HEK293 (cell line): ENCODE data around the gene ECHDC1.

Experiments
- FEZF1 ChIP-seq: fragments of 450-650 bp; formaldehyde crosslinking; IDR thresholded peaks from 2 replicates; pipeline ENCODE4 v1.5.1; 2016; ENCODE audit warnings: missing biosample characterization, missing genetic modification characterization
- GLIS1 ChIP-seq: fragments of 450-650 bp; formaldehyde crosslinking; IDR thresholded peaks from 2 replicates; pipeline ENCODE4 v1.5.1; 2016; ENCODE audit warnings: missing biosample characterization, missing genetic modification characterization
- HOXA7 ChIP-seq: sonication (generic); formaldehyde crosslinking; IDR thresholded peaks from 2 replicates; pipeline ENCODE4 v1.8.1; 2022; ENCODE audit warnings: missing genetic modification reagents, borderline replicate concordance
- IKZF3 ChIP-seq: fragments of 450-650 bp; IDR thresholded peaks from 2 replicates; pipeline ENCODE4 v1.5.0; 2018; ENCODE audit warnings: missing biosample characterization, mild to moderate bottlenecking, missing genetic modification characterization, moderate library complexity
- INSM2 ChIP-seq: fragments of 450-650 bp; formaldehyde crosslinking; IDR thresholded peaks from 2 replicates; pipeline ENCODE4 v1.5.1; 2016; ENCODE audit warnings: missing biosample characterization, missing genetic modification characterization
- KLF10 ChIP-seq: fragments of 450-650 bp; IDR thresholded peaks from 2 replicates; pipeline ENCODE4 v1.5.1; 2018; ENCODE audit warnings: missing biosample characterization, mild to moderate bottlenecking, missing genetic modification characterization
- KLF17 ChIP-seq: fragments of 450-650 bp; formaldehyde crosslinking; IDR thresholded peaks from 2 replicates; pipeline ENCODE4 v1.5.1; 2016; ENCODE audit warnings: missing biosample characterization, missing genetic modification characterization
- OVOL3 ChIP-seq: fragments of 450-650 bp; formaldehyde crosslinking; IDR thresholded peaks from 2 replicates; pipeline ENCODE4 v1.5.1; 2016; ENCODE audit warnings: missing biosample characterization, missing genetic modification characterization
- PATZ1 ChIP-seq: fragments of 450-650 bp; formaldehyde crosslinking; IDR thresholded peaks from 2 replicates; pipeline ENCODE4 v1.5.1; 2016; ENCODE audit warnings: missing biosample characterization, missing genetic modification characterization
- SP3 ChIP-seq: fragments of 450-650 bp; formaldehyde crosslinking; IDR thresholded peaks from 2 replicates; pipeline ENCODE4 v1.5.1; 2016; ENCODE audit warnings: missing biosample characterization, missing genetic modification characterization
- YY1 ChIP-seq: fragments of 450-650 bp; formaldehyde crosslinking; IDR thresholded peaks from 2 replicates; pipeline ENCODE4 v1.5.1; 2018; ENCODE audit warnings: missing biosample characterization, missing genetic modification characterization
- ZBTB48 ChIP-seq: fragments of 450-650 bp; formaldehyde crosslinking; IDR thresholded peaks from 2 replicates; pipeline ENCODE4 v1.5.1; 2016; ENCODE audit warnings: missing biosample characterization, missing genetic modification characterization
- ZBTB6 ChIP-seq: fragments of 450-650 bp; formaldehyde crosslinking; IDR thresholded peaks from 2 replicates; pipeline ENCODE4 v1.5.1; 2017; ENCODE audit warnings: missing biosample characterization, missing genetic modification characterization
- ZBTB8A ChIP-seq: fragments of 450-650 bp; formaldehyde crosslinking; IDR thresholded peaks from 2 replicates; pipeline ENCODE4 v1.5.1; 2016; ENCODE audit warnings: missing biosample characterization, missing genetic modification characterization
- ZFP3 ChIP-seq: fragments of 450-650 bp; formaldehyde crosslinking; IDR thresholded peaks from 2 replicates; pipeline ENCODE4 v1.5.1; 2016; ENCODE audit warnings: low read depth, missing biosample characterization, missing genetic modification characterization
- ZNF121 ChIP-seq: fragments of 450-650 bp; formaldehyde crosslinking; IDR thresholded peaks from 2 replicates; pipeline ENCODE4 v1.5.1; 2016; ENCODE audit warnings: missing biosample characterization, missing genetic modification characterization
- ZNF133 ChIP-seq: fragments of 450-650 bp; formaldehyde crosslinking; IDR thresholded peaks from 2 replicates; pipeline ENCODE4 v1.5.1; 2016; ENCODE audit warnings: missing biosample characterization, missing genetic modification characterization
- ZNF19 ChIP-seq: fragments of 450-650 bp; formaldehyde crosslinking; IDR thresholded peaks from 2 replicates; pipeline ENCODE4; 2016; ENCODE audit warnings: missing biosample characterization, missing genetic modification characterization, low read depth
- ZNF2 ChIP-seq: fragments of 450-650 bp; formaldehyde crosslinking; IDR thresholded peaks from 2 replicates; pipeline ENCODE4 v1.5.1; 2016; ENCODE audit warnings: missing biosample characterization, missing genetic modification characterization
- ZNF211 ChIP-seq: fragments of 450-650 bp; formaldehyde crosslinking; IDR thresholded peaks from 2 replicates; pipeline ENCODE4 v1.5.1; 2016; ENCODE audit warnings: low read depth, missing biosample characterization, missing genetic modification characterization
- ZNF26 ChIP-seq: fragments of 450-650 bp; formaldehyde crosslinking; IDR thresholded peaks from 2 replicates; pipeline ENCODE4 v1.5.1; 2016; ENCODE audit warnings: missing biosample characterization, missing genetic modification characterization
- ZNF302 ChIP-seq: fragments of 450-650 bp; formaldehyde crosslinking; IDR thresholded peaks from 2 replicates; pipeline ENCODE4 v1.5.1; 2016; ENCODE audit warnings: missing biosample characterization, missing genetic modification characterization, low read depth
- ZNF354C ChIP-seq: fragments of 450-650 bp; formaldehyde crosslinking; IDR thresholded peaks from 2 replicates; pipeline ENCODE4 v1.5.1; 2016; ENCODE audit warnings: missing biosample characterization, missing genetic modification characterization, low read depth, borderline replicate concordance
- ZNF426 ChIP-seq: fragments of 450-650 bp; formaldehyde crosslinking; IDR thresholded peaks from 2 replicates; pipeline ENCODE4 v1.5.1; 2017; ENCODE audit warnings: missing biosample characterization, missing genetic modification characterization, mild to moderate bottlenecking, inconsistent platforms, moderate library complexity
- ZNF785 ChIP-seq: fragments of 450-650 bp; formaldehyde crosslinking; IDR thresholded peaks from 2 replicates; pipeline ENCODE4 v1.5.1; 2016; ENCODE audit warnings: missing biosample characterization, missing genetic modification characterization
- ZNF791 ChIP-seq: fragments of 450-650 bp; formaldehyde crosslinking; IDR thresholded peaks from 2 replicates; pipeline ENCODE4 v1.5.1; 2016; ENCODE audit warnings: missing biosample characterization, missing genetic modification characterization
- ZSCAN4 ChIP-seq: fragments of 450-650 bp; formaldehyde crosslinking; IDR thresholded peaks from 2 replicates; pipeline ENCODE4 v1.5.1; 2017; ENCODE audit warnings: missing biosample characterization, missing genetic modification characterization
- TF ChIP-seq, protein P1 (sequence below): fragments of 450-650 bp; formaldehyde crosslinking; IDR thresholded peaks from 2 replicates; pipeline ENCODE4 v1.5.1; 2016; ENCODE audit warnings: missing biosample characterization, missing genetic modification characterization

Gene ECHDC1

DNA sequence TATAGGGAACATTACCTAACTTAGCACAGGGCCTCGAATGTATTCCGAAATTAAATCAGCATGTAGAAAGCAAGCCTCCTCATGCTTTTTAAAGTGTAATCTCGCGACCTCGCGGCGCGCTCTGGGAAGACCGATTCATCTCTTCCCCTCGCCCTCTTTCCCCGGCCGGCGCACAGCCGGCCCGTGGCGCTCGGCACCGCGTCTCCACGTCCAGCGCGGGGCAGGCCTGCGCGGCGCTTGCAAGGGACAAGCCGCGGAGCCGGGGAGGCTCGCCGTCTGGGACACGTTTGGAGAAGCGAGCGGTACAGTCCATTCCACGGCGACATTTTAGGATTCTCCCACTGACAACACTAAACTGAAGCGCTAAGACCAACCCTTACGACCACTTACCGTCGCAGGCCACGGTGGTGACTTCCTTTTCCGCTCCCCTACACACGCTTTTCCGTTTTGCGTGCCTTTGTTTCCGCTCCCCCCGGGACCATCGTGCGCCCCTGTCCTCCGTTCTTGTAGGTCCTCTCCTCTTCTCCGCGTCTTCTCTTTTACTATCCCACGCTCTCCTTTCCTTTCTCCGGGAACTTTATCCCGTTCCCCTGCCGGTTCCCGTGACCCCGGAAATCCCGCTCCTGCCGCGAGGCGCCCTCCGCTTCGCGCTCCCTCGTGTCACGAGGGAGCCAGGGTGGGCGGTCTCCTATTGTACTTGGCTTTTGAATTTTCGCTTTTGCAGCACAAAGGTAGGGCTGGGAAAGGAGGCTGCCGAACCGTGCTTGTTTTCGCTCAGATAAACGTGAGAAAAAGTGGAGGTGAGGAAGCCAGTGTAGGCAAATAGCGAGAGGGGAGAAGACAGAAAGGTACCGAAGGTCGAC is at the start of gene ECHDC1 (continued):
- TF ChIP-seq INSM2 (tag by site-specific recombination) (peak; percentile 64), IKZF3 (tag by site-specific recombination) (peak; percentile 77), ZNF426 (tag by site-specific recombination) (no peak), ZFP3 (tag by site-specific recombination) (0 out of 2 replicates have a peak, but pooled peaks have one; percentile 49), OVOL3 (tag by site-specific recombination) (no peak), FEZF1 (tag by site-specific recombination) (no peak), HOXA7 (CRISPR knock-in tag) (no peak), YY1 (peak; percentile 64), ZBTB48 (tag by site-specific recombination) (peak; percentile 97), ZNF211 (tag by site-specific recombination) (no peak), ZBTB6 (tag by site-specific recombination) (no peak), ZNF121 (peak; percentile 50), ZNF19 (tag by site-specific recombination) (no peak), ZNF2 (tag by site-specific recombination) (peak; percentile 89), KLF17 (tag by site-specific recombination) (no peak), ZNF354C (tag by site-specific recombination) (no peak), ZNF791 (no peak), SP3 (peak; percentile 43), ZNF785 (0 out of 2 replicates have a peak, but pooled peaks have one; percentile 11), PATZ1 (peak; percentile 88), GLIS1 (tag by site-specific recombination) (no peak; the same call in 1 of the 2 replicates), ZSCAN4 (tag by site-specific recombination) (0 out of 2 replicates have a peak, but pooled peaks have one; percentile 43), ZNF133 (tag by site-specific recombination) (no peak; the same call in 1 of the 2 replicates), ZBTB8A (tag by site-specific recombination) (no peak; the same call in 1 of the 2 replicates), ZNF302 (tag by site-specific recombination) (no peak), ZNF26 (tag by site-specific recombination) (no peak), KLF10 (no peak)
- TF ChIP-seq, protein P1, sequence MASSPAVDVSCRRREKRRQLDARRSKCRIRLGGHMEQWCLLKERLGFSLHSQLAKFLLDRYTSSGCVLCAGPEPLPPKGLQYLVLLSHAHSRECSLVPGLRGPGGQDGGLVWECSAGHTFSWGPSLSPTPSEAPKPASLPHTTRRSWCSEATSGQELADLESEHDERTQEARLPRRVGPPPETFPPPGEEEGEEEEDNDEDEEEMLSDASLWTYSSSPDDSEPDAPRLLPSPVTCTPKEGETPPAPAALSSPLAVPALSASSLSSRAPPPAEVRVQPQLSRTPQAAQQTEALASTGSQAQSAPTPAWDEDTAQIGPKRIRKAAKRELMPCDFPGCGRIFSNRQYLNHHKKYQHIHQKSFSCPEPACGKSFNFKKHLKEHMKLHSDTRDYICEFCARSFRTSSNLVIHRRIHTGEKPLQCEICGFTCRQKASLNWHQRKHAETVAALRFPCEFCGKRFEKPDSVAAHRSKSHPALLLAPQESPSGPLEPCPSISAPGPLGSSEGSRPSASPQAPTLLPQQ, result peak; percentile 68; the same call in 1 of the 2 replicates
